Measurements from ENCODE around the gene RGS16. TPM values are rescaled to one million over a fixed set of nuclear protein-coding genes. Genes with fewer than 3 reads are reported as not detected.

Gene RGS16
- total and polyA plus RNA-seq, 2 of the 13 experiments (the other 11 are each of a cell fraction or from before 2014, with no cell fraction given): not detected

GRCh38 chr1:182560392-182560984 is 43.7 kb downstream of the RGS16 start (continued):
- no peak for TF ChIP-seq SMARCE1 (IDR thresholded peaks at IDR 0.05; ENCODE audit: borderline replicate concordance)
- no peak for TF ChIP-seq GABPA (IDR thresholded peaks at IDR 0.05; ENCODE audit: low read depth, low read length)
- no peak for TF ChIP-seq GABPA (CRISPR knock-in tag; IDR thresholded peaks at IDR 0.05; ENCODE audit: low read depth)
- TF ChIP-seq HOXA3 (CRISPR knock-in tag; IDR thresholded peaks at IDR 0.05): no peak

DNA sequence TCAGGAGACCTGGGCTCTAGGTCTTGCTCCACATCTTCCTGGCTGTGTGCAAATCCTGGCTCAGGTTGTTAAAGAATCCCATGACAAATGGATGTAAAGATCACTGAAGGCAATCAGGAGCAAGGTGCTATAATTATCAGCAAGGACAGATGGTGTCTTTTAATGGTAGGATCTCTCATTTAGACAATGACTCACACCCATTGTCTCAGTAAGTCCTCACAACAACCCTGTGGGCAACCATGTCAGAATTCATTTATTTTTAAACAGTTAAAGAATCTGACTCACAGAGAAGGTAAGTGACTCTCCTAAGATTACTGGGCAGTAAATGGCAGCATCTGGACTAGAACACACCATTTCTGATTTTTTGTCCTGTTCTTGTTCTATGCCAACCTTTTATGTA is 47.9 kb downstream of the RGS16 start:
- H3K9ac ChIP-seq (ENCODE audit: insufficient read depth, low read depth, low read length): no peak overlapping the region
- ChIA-PET POLR2A (no interaction called here), CTCF (ENCODE audit: low intra/inter-chr PET ratio, low total read pairs) (no interaction called here)
- H3K9me3 ChIP-seq (ENCODE audit: low read length): no peaks in the 10 kb centered on the region; the same call in 1 of the 2 replicates
- BruUV-seq (replicated peaks): no TSS peak
- TF ChIP-seq PCBP2 (optimal IDR thresholded peaks at IDR 0.05; ENCODE audit: low read depth, low read length, poor library complexity, severe bottlenecking): no peak
- no peak for TF ChIP-seq TOE1 (CRISPR knock-in tag; IDR thresholded peaks at IDR 0.05)
- TF ChIP-seq, protein P1, sequence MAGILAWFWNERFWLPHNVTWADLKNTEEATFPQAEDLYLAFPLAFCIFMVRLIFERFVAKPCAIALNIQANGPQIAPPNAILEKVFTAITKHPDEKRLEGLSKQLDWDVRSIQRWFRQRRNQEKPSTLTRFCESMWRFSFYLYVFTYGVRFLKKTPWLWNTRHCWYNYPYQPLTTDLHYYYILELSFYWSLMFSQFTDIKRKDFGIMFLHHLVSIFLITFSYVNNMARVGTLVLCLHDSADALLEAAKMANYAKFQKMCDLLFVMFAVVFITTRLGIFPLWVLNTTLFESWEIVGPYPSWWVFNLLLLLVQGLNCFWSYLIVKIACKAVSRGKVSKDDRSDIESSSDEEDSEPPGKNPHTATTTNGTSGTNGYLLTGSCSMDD (CRISPR knock-in tag; IDR thresholded peaks at IDR 0.05): no peak
- no peak for TF ChIP-seq SSRP1 (CRISPR knock-in tag; IDR thresholded peaks at IDR 0.05)
- no peak for TF ChIP-seq HES4 (CRISPR knock-in tag; IDR thresholded peaks at IDR 0.05; ENCODE audit: borderline replicate concordance)
- no peak for TF ChIP-seq CENPBD1 (CRISPR knock-in tag; IDR thresholded peaks at IDR 0.05; ENCODE audit: borderline replicate concordance, low read depth)
- no peak for TF ChIP-seq ZNF253 (CRISPR knock-in tag; IDR thresholded peaks at IDR 0.05; ENCODE audit: borderline replicate concordance)
- no peak for TF ChIP-seq ARID2 (CRISPR knock-in tag; IDR thresholded peaks at IDR 0.05; ENCODE audit: borderline replicate concordance)
- intact Hi-C loops (cut with micrococcal nuclease; ENCODE audit: unreplicated experiment) (no loop called here), in situ Hi-C loops (cut with HindIII; ENCODE audit: extremely low pct_ligation_motif_present, low pct_unique_long_range_greater_than_20kb) (no loop called here)
- no peak for FAIRE-seq
- no peak overlapping the region for H3K4me3 ChIP-seq (replicated peaks in 1 of 3; ENCODE audit: insufficient read depth in 1 of 3, low read depth in 2 of 3, low read length in 3 of 3)
- H3K79me2 ChIP-seq (ENCODE audit: insufficient read depth, low read length): no peaks in the 10 kb centered on the region
- no peaks in the 10 kb centered on the region for H4K20me1 ChIP-seq (ENCODE audit: insufficient read depth, low read length)
- H3K4me1 ChIP-seq (ENCODE audit: insufficient read depth, low read length): no peaks in the 10 kb centered on the region
- no peak overlapping the region for H3K4me2 ChIP-seq (ENCODE audit: low read depth, low read length)
- H3K36me3 ChIP-seq (replicated peaks in 1 of 2; ENCODE audit: control insufficient read depth in 1 of 2, insufficient read depth in 2 of 2, low read length in 2 of 2): no peaks in the 10 kb centered on the region
- no peak for DNase-seq (ENCODE audit: low spot score)
- H3K27me3 ChIP-seq (ENCODE audit: control insufficient read depth in 1 of 2, insufficient read depth in 2 of 2, low read length in 2 of 2): no peaks in the 10 kb centered on the region; a peak in 1 of 5 replicates
- no peak for ATAC-seq
- no peak overlapping the region for H3K27ac ChIP-seq (ENCODE audit: extremely low read length, insufficient read depth, low read length)
- no peak overlapping the region for H2AFZ ChIP-seq (ENCODE audit: low read length)
